ENCODE data around the gene SELENOF.

GRCh38 chr1:86875722-86876121 is 38.2 kb downstream of the SELENOF start:
- TF ChIP-seq POLR2A (IDR thresholded peaks at IDR 0.05) (no peak), POLR2AphosphoS5 (IDR thresholded peaks at IDR 0.05) (no peak)
- TF ChIP-seq, protein P1, sequence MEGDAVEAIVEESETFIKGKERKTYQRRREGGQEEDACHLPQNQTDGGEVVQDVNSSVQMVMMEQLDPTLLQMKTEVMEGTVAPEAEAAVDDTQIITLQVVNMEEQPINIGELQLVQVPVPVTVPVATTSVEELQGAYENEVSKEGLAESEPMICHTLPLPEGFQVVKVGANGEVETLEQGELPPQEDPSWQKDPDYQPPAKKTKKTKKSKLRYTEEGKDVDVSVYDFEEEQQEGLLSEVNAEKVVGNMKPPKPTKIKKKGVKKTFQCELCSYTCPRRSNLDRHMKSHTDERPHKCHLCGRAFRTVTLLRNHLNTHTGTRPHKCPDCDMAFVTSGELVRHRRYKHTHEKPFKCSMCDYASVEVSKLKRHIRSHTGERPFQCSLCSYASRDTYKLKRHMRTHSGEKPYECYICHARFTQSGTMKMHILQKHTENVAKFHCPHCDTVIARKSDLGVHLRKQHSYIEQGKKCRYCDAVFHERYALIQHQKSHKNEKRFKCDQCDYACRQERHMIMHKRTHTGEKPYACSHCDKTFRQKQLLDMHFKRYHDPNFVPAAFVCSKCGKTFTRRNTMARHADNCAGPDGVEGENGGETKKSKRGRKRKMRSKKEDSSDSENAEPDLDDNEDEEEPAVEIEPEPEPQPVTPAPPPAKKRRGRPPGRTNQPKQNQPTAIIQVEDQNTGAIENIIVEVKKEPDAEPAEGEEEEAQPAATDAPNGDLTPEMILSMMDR (IDR thresholded peaks at IDR 0.05), result no peak
